Measurements from ENCODE around the gene BICD1.

The BICD1 gene

DNA sequence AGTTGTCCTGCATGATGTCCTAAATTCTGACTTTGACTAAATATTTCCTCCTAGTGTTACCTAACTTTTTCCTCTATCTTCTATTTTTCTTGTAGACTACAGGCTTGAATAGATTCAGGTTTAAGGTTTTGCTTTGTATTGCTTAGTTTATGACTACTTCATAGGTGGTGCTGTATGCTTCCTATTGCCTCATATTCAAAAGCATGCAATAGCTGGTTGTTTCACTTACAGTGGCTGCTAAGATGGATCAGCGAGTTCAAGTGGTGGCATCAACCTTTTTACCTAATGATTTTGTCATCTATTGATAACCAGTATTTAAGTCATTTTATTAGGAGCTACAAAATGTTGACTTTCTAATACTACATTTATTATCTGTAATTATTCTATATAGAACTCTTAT, 36.3 kb upstream of the BICD1 start:
- TF ChIP-seq CTCF (conservative IDR thresholded peaks at IDR 0.05; ENCODE audit: low read depth, low read length): no peak
- DNase-seq (ENCODE audit: low read depth): no peak

GRCh38 chr12:32072102-32072501, 34.5 kb upstream of the BICD1 start:
- TF ChIP-seq CTCF (conservative IDR thresholded peaks at IDR 0.05; ENCODE audit: low read depth, low read length): no peak
- DNase-seq (ENCODE audit: low read depth): no peak
- no peak overlapping the region for H3K4me3 ChIP-seq (ENCODE audit: low read length)

More for the DNA sequence above, 36.3 kb upstream of the BICD1 start:
- H3K4me3 ChIP-seq (ENCODE audit: low read length): no peak overlapping the region

DNA sequence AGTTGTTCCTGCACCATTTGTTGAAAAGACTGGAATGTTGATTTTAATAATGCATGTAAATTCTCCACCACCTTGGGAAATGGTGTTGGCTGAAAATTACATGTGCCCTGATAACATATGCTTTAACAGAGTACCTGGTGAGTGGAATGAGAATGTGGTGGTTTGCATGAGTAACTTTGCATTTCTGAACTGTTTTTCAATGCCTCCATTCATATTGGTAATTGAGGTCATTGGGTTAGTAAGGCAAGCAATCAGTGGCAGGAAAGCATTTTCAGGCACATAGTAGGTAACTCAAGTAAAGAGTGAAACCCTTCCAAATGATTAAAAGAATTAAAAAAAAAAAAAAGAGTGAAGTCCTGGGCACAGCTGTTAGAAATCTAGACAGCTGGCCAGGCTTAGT, 32.2 kb upstream of the BICD1 start:
- H3K4me3 ChIP-seq (ENCODE audit: low read length): no peak overlapping the region
- DNase-seq (ENCODE audit: low read depth): no peak
- TF ChIP-seq CTCF (conservative IDR thresholded peaks at IDR 0.05; ENCODE audit: low read depth, low read length): no peak

DNA sequence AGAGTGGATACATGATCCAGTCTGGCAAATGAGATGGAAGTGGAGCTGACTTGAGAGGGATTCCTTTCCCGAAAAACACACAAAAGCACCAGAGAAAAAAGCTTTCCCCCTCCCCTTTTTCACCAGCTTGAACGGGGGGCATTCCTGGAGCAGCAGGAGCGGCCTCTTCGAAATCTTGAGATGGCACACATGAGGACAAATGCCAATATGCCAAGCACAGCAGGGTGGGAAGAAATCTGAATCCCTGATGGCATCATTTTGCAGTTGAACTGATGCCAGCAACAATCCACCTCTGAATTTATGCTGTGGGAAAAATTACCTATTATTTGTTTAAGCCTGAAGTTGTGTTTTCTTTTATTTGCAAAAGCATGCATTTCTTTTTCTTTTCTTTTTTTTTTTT, 29.7 kb upstream of the BICD1 start:
- no peak for TF ChIP-seq CTCF (conservative IDR thresholded peaks at IDR 0.05; ENCODE audit: low read depth, low read length)
- DNase-seq (ENCODE audit: low read depth): no peak
- H3K4me3 ChIP-seq (ENCODE audit: low read length): no peak overlapping the region

DNA sequence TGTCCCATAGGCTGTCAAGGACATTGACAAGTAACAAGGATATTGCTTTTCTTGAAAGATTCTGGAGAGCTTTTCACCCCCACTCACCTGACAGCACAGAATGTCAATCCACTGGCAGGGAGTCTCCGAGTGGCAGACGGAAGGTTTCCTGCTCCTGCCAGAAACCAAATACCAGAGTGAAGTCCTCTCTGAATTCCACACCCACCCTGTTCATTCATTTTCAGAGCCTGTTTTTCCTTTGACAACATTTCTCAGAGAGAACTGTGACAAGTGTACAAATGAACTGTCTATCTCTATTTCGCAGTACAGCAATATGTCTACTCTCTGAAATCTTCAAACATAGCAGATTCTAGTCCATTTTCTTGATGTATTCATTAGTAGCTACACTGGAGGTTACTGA, 26.2 kb upstream of the BICD1 start:
- H3K4me3 ChIP-seq (ENCODE audit: low read length): no peak overlapping the region
- TF ChIP-seq CTCF (conservative IDR thresholded peaks at IDR 0.05; ENCODE audit: low read depth, low read length): no peak
- no peak for DNase-seq (ENCODE audit: low read depth)

GRCh38 chr12:32083489-32083888, 23.2 kb upstream of the BICD1 start:
- H3K4me3 ChIP-seq (ENCODE audit: low read length): no peak overlapping the region
- TF ChIP-seq CTCF (conservative IDR thresholded peaks at IDR 0.05; ENCODE audit: low read depth, low read length): no peak
- DNase-seq (ENCODE audit: low read depth): no peak

DNA sequence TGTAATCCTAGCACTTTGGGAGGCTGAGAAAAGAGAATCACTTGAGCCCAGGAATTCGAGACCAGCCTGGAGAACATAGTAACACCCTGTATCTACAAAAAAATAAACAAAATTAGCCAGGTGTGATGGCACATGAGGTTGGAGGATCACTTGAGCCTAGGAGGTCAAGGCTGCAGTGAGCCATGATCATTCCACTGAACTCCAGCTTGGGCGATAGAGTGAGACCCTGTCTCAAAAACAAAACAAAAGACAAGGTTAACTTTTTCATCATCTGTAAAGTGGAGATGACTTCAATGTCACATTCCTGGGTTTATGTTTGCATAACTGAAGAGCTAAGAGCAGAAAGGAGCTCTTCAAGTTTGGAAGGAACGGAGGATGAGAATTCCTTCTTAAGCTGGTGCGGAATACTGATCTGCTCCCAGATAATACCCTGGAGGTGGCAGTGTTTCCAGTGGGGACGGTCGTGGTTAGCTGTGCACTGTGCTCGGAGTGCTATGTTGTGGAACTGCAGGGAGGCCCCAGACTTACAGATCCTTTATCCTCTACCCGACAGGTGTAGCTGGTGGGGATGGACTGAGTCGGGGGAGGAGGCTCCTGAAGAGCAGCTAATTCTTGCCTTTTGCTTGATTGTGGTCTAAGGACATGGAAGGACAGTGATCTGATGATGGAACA, 22.5 kb upstream of the BICD1 start:
- no peak for TF ChIP-seq CTCF (conservative IDR thresholded peaks at IDR 0.05; ENCODE audit: low read depth, low read length)
- no peak for DNase-seq (ENCODE audit: low read depth)
- no peak overlapping the region for H3K4me3 ChIP-seq (ENCODE audit: low read length)
